Heart right ventricle (tissue), 16 donors: ENCODE measurements around the gene F10. TPM values are rescaled to one million over a fixed set of nuclear protein-coding genes. Genes with fewer than 3 reads are reported as not detected.

Experiments used
- ATAC-seq, 8 donors: fragments of 200-7000 bp; cut with Tn5 transposase; one replicate each; pipeline ENCODE4 v1.9.1; 2020; ENCODE audit warnings: mild to moderate bottlenecking in 8 of 8, moderate library complexity in 8 of 8, moderate number of reproducible peaks in 1 of 8
- DNase-seq, 2 donors: peaks; one replicate each; pipeline ENCODE4 v3.0.0-alpha.2; 2020
- H3K27ac ChIP-seq, 10 donors: fragments of 200-600 bp; sonication (generic) in 2 of 10; one replicate each; pipeline versions ENCODE4 v1.5.0 to v1.8.0; 2020 to 2022; ENCODE audit warnings: mild to moderate bottlenecking in 3 of 10
- H3K27me3 ChIP-seq, 7 donors: fragments of 200-600 bp; one replicate each; pipeline ENCODE4 v1.8.0; 2021 to 2022; ENCODE audit warnings: mild to moderate bottlenecking in 2 of 7
- H3K36me3 ChIP-seq, 9 donors: fragments of 200-600 bp; sonication (generic) in 1 of 9; one replicate each; pipeline versions ENCODE4 v1.5.0 to v1.8.0; 2020 to 2022; ENCODE audit warnings: mild to moderate bottlenecking in 2 of 9
- H3K4me1 ChIP-seq, 9 donors: fragments of 200-600 bp; sonication (generic) in 1 of 9; one replicate each; pipeline versions ENCODE4 v1.5.0 to v1.8.0; 2020 to 2022; ENCODE audit warnings: mild to moderate bottlenecking in 4 of 9
- H3K4me3 ChIP-seq, 10 donors: fragments of 200-600 bp; sonication (generic) in 2 of 10; one replicate each; pipeline versions ENCODE4 v1.5.0 to v1.8.0; 2020 to 2022; ENCODE audit warnings: mild to moderate bottlenecking in 7 of 10, moderate library complexity in 2 of 10
- H3K9me3 ChIP-seq, 11 donors: fragments of 200-600 bp in 10 of 11; sonication (generic) in 2 of 11; one replicate each; pipeline versions ENCODE4 v1.5.0 to v1.8.0; 2013 to 2022; ENCODE audit warnings: mild to moderate bottlenecking in 2 of 11, control low read depth in 1 of 11, moderate library complexity in 1 of 11
- WGBS, 2 donors: extraction: QIAGEN DNeasy Blood & Tissue Kit; methylation state at CpG; one replicate each; pipeline ENCODE4 v1.1.7; 2013; ENCODE audit warnings: inconsistent platforms in 1 of 2; 5-methylcytosine and 5-hydroxymethylcytosine counted together
- intact Hi-C, 10 donors: fragments of 100-400 bp; cut with DNase I; formaldehyde crosslinking; loops; one replicate each; pipeline versions ENCODE4 v1.11.1 to v1.14.2; 2022
- polyA plus RNA-seq, 2 donors: library from polyadenylated mRNA; stranded (reverse); fragments of 200-250 nt; gene quantifications; one replicate each; pipeline ENCODE4 v1.2.3, GENCODE V29; 2013
- total RNA-seq, 10 donors: library from RNA; stranded (reverse); fragmentation: NEBNext Ultra II Directional in 3 of 10; extraction: Animal tissue kit (Norgen Biotek cat#: 25700) in 3 of 10; gene quantifications; one replicate each; pipeline versions ENCODE4 v1.2.1 to v1.2.4, GENCODE V29; 2021 to 2023
- TF ChIP-seq, protein P1 (sequence below), 9 donors: fragments of 200-600 bp; sonication (generic) in 2 of 9; IDR thresholded peaks; one replicate each; pipeline versions ENCODE4 v1.5.0 to v1.8.0; 2021 to 2022; ENCODE audit warnings: antibody characterized with exemption in 9 of 9, mild to moderate bottlenecking in 5 of 9, moderate library complexity in 1 of 9
- donor health status: Arrhythmogenic right ventricular cardiomyopathy.
- donor health status: ischemic (EF 13 %, LVEDD 7.1; RV severe dilation, severe dysfunction).
- donor health status: healthy with polysubstance abuse.
- donor health status: DM: no; HTN: yes; CAD: no.
- donor health status: DM: no; HTN: no; CAD: no.
- donor health status: ischemic (EF 25% LVEDD 6.9; RV normal size, moderate dysfunction).
- donor health status: ischemic (EF 25% LVEDD 5.7; RV mildly dilated, moderate dysfunction).
- donor health status: healthy.
- donor health status: DM: yes; HTN: yes; CAD: no.
- donor health status: Ischemic cardiomyopathy.
- donor health status: ischemic (EF 35%, LVEDD 5.7; RV mildly dilated, moderate dysfunction).
- donor health status: nonischemic (EF 11% LVEDD 7.7; RV severe dilation, severe dysfunction).
- donor health status: DM: yes; HTN: yes; CAD: no.
- donor health status: PGD.
- donor health status: ischemic (EF 29% LVEDD 5.4; RV normal size, mild dysfunction).
- donor health status: nonischemic (EF 23%, LVEDD 6.1; RV moderate dilation, normal function).

Gene F10
- total and polyA plus RNA-seq, 12 donors, result 1.7 to 15.1 (median 6.3) TPM

DNA sequence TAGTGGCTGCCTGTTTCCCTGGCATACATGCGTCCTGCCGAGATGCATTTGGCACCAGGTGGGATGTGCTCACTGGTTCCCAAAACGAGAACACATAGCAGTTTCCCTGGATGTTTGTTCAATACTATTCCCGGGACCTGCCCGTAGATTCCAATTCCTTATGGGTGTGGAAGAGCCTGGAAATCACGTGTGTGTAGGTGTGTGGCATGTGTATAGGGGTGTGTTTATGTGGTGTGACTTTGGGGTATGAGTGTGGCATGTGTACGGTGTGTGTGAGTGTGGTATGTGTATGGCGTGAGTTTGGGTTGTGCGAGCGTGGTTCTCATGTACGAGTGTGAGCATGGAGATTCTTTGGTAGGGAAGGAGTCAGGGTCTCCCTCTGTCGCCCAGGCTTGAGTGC is 19.9 kb upstream of the F10 start:
- no peak for DNase-seq
- intact Hi-C loops, result no loop called here
- Histone ChIP-seq H3K4me3 (no peak overlapping the region), H3K27ac (no peak overlapping the region), H3K9me3 (no peaks in the 10 kb centered on the region), H3K27me3 (peaks cover 0 to 9% (median 0%) of the 10 kb centered on the region in 7 donors), H3K36me3 (peaks cover 0 to 12% (median 0%) of the 10 kb centered on the region in 9 donors), H3K4me1 (no peaks in the 10 kb centered on the region)
- 87 to 88% methylated on average over 12 of the region's 12 CpGs for WGBS, 2 donors
- TF ChIP-seq, protein P1, sequence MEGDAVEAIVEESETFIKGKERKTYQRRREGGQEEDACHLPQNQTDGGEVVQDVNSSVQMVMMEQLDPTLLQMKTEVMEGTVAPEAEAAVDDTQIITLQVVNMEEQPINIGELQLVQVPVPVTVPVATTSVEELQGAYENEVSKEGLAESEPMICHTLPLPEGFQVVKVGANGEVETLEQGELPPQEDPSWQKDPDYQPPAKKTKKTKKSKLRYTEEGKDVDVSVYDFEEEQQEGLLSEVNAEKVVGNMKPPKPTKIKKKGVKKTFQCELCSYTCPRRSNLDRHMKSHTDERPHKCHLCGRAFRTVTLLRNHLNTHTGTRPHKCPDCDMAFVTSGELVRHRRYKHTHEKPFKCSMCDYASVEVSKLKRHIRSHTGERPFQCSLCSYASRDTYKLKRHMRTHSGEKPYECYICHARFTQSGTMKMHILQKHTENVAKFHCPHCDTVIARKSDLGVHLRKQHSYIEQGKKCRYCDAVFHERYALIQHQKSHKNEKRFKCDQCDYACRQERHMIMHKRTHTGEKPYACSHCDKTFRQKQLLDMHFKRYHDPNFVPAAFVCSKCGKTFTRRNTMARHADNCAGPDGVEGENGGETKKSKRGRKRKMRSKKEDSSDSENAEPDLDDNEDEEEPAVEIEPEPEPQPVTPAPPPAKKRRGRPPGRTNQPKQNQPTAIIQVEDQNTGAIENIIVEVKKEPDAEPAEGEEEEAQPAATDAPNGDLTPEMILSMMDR (IDR thresholded peaks at IDR 0.05), result no peak
- peak in 3 of 8 donors; percentile 7 to 29 (median 15) for ATAC-seq

DNA sequence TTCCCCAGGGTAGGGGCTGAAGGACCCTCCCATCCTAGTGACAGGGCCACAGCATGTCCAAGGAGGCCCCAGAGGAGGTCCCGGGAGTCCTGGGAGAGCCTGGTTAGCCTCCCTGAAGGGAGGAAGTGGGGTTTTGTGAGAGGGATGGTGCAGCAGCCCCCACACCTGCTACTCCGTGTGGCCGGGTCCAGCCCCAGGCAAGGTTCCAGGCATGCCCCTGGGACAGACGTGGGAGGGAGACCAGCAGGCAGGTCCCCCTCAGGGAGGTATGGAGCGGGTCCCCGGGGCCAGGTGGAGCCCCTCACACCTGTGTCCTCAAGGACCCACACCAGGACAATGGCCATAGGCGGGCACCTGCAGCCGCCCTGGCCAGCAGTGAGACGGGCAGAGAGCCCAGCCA is 19.0 kb upstream of the F10 start:
- TF ChIP-seq, protein P1 (IDR thresholded peaks at IDR 0.05), result no peak
- ATAC-seq, result peak in 5 of 8 donors; percentile 6 to 63 (median 19)

DNA sequence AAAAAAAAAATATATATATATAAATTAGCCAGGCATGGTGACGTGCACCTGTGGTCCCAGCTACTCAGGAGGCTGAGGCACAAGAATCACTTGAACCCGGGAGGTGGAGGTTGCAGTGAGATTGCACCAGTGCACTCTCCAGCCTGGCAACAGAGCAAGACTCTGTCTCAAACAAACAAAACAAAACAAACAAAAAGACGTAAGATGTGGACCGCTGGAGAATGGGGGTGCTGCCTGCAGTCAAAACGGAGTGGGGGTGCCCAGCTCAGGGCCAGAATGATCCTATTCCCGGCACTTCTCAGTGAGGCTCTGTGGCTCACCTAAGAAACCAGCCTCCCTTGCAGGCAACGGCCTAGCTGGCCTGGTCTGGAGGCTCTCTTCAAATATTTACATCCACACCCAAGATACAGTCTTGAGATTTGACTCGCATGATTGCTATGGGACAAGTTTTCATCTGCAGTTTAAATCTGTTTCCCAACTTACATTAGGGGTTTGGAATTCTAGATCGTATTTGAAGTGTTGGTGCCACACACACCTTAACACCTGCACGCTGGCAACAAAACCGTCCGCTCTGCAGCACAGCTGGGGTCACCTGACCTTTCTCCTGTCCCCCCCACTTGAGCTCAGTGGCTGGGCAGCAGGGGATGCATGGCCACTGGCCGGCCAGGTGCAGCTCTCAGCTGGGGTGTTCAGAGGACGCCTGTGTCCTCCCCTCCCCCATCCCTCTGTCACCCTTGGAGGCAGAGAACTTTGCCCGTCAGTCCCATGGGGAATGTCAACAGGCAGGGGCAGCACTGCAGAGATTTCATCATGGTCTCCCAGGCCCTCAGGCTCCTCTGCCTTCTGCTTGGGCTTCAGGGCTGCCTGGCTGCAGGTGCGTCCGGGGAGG is 17.3 kb upstream of the F10 start, which contains the start of gene F7:
Gene F7, plus strand, starts transcription at position 760 of the 889 bp plus-strand sequence. Its CDS starts 51 bp downstream, at position 811.
- Histone ChIP-seq H3K9me3 (no peaks in the 10 kb centered on the region), H3K27me3 (peaks cover 9 to 20% (median 12%) of the 10 kb centered on the region in 7 donors), H3K4me1 (peaks cover 0 to 11% (median 7%) of the 10 kb centered on the region in 9 donors), H3K27ac (no peak within 1 kb of the TSS), H3K4me3 (no peak within 1 kb of the TSS), H3K36me3 (no peaks in the 10 kb centered on the region)
- ATAC-seq, result no peak
- DNase-seq, result no peak
- TF ChIP-seq, protein P1 (IDR thresholded peaks at IDR 0.05), result no peak
- 68 to 73% methylated on average over 17 of the region's 17 CpGs for WGBS, 2 donors
- intact Hi-C loops, result no loop called here

More for the DNA sequence above, 19.0 kb upstream of the F10 start:
- DNase-seq, result no peak
- WGBS, 2 donors, result 72 to 82% methylated on average over 8 to 9 of the region's 9 CpGs
- Histone ChIP-seq H3K27me3 (peaks cover 0 to 9% (median 0%) of the 10 kb centered on the region in 7 donors), H3K9me3 (no peaks in the 10 kb centered on the region), H3K4me3 (no peak overlapping the region), H3K4me1 (no peaks in the 10 kb centered on the region), H3K27ac (no peak overlapping the region), H3K36me3 (peaks cover 0 to 2% (median 0%) of the 10 kb centered on the region in 9 donors)
- intact Hi-C loops, result no loop called here

DNA sequence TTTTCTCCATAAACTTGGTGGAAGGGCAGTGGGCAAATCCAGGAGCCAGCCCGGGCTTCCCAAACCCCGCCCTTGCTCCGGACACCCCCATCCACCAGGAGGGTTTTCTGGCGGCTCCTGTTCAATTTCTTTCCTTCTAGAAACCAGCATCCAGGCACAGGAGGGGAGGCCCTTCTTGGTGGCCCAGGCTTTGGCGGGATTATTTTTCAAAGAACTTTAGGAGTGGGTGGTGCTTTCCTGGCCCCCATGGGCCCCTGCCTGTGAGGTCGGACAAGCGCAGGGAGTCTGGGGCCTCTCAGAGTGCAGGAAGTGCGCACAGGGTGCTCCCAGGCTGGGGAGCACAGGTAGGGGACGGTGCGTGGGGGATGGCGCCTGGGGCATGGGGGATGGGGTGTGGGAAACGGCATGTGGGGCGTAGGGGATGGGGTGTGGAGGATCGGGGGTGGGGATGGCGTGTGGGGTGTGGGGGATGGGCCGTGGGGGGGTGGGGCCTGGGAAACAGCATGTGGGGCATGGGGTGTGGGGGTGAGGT is 16.6 kb upstream of the F10 start:
- ATAC-seq, result no peak

More for the DNA sequence above, 16.6 kb upstream of the F10 start:
- H3K36me3 ChIP-seq, result no peaks in the 10 kb centered on the region
- H3K27ac ChIP-seq, result no peak overlapping the region
- TF ChIP-seq, protein P1 (IDR thresholded peaks at IDR 0.05), result no peak
- intact Hi-C loops, result no loop called here
- 58 to 65% methylated on average over 16 of the region's 16 CpGs for WGBS, 2 donors
- peaks cover 6 to 18% (median 12%) of the 10 kb centered on the region in 9 donors for H3K4me1 ChIP-seq
- no peak for DNase-seq
- H3K9me3 ChIP-seq, result no peaks in the 10 kb centered on the region
- H3K4me3 ChIP-seq, result no peak overlapping the region
- H3K27me3 ChIP-seq, result peaks cover 16 to 27% (median 20%) of the 10 kb centered on the region in 7 donors
